PFSK-1 (cell line): Measurements from ENCODE around the gene PPP2R5C.

Experiments used
- FOXP2 ChIP-seq: optimal IDR thresholded peaks from 2 replicates; pipeline ENCODE3; 2011; ENCODE audit warnings: borderline replicate concordance, control low read depth, inconsistent platforms; ENCODE audit not compliant: insufficient read depth; ENCODE audit errors: extremely low read length, extremely low read depth
- POLR2AphosphoS5 ChIP-seq: IDR thresholded peaks from 2 replicates; pipeline ENCODE4 v1.6.1; 2012; ENCODE audit warnings: low read depth, mild to moderate bottlenecking, control low read depth, low read length, moderate library complexity
- REST ChIP-seq, 2 experiments: IDR thresholded peaks; 2 replicates each; pipeline versions ENCODE4 v1.6.1 to v1.8.0; 2011 to 2012; ENCODE audit warnings: low read depth in 2 of 2, low read length in 2 of 2, control low read depth in 1 of 2, inconsistent platforms in 1 of 2, mild to moderate bottlenecking in 1 of 2, moderate library complexity in 1 of 2; ENCODE audit not compliant: insufficient read depth in 1 of 2
- SIN3A ChIP-seq: IDR thresholded peaks from 2 replicates; pipeline ENCODE4 v1.6.1; 2012; ENCODE audit warnings: mild to moderate bottlenecking, low read length, moderate library complexity, borderline replicate concordance; ENCODE audit not compliant: insufficient read depth
- TAF1 ChIP-seq: IDR thresholded peaks from 2 replicates; pipeline ENCODE4 v1.6.1; 2012; ENCODE audit warnings: low read length, control low read depth, borderline replicate concordance; ENCODE audit not compliant: insufficient read depth

The PPP2R5C gene

GRCh38 chr14:101929096-101929495 lies 167.6 kb downstream of the PPP2R5C start:
- TF ChIP-seq FOXP2: no peak
- TF ChIP-seq SIN3A: no peak
- TF ChIP-seq REST (IDR thresholded peaks at IDR 0.05; ENCODE audit: insufficient read depth in 1 of 2, low read depth in 2 of 2, low read length in 2 of 2): no peak
- no peak for TF ChIP-seq POLR2AphosphoS5
- no peak for TF ChIP-seq TAF1

GRCh38 chr14:101929946-101930345 lies 168.4 kb downstream of the PPP2R5C start:
- no peak for TF ChIP-seq POLR2AphosphoS5
- no peak for TF ChIP-seq SIN3A
- TF ChIP-seq FOXP2: no peak

- TF ChIP-seq FOXP2 (no peak), SIN3A (no peak), REST (IDR thresholded peaks at IDR 0.05; ENCODE audit: insufficient read depth in 1 of 2, low read depth in 2 of 2, low read length in 2 of 2) (no peak), TAF1 (no peak), POLR2AphosphoS5 (no peak)
These were observed 171.2 kb downstream of the PPP2R5C start for GRCh38 chr14:101932673-101933072.

- TF ChIP-seq SIN3A (no peak), REST (IDR thresholded peaks at IDR 0.05; ENCODE audit: insufficient read depth in 1 of 2, low read depth in 2 of 2, low read length in 2 of 2) (no peak), TAF1 (no peak), FOXP2 (no peak), POLR2AphosphoS5 (no peak)
These were observed 171.7 kb downstream of the PPP2R5C start for GRCh38 chr14:101933209-101933608.

GRCh38 chr14:101934601-101935150 lies 173.2 kb downstream of the PPP2R5C start:
- TF ChIP-seq TAF1: no peak
- no peak for TF ChIP-seq FOXP2
- no peak for TF ChIP-seq POLR2AphosphoS5
- TF ChIP-seq REST (IDR thresholded peaks at IDR 0.05; ENCODE audit: insufficient read depth in 1 of 2, low read depth in 2 of 2, low read length in 2 of 2): no peak
- TF ChIP-seq SIN3A: no peak
